AG09319 (cell line): ENCODE measurements around the gene SLX9.

Experiments used
- DNase-seq: peaks from one replicate; pipeline ENCODE4 v3.0.0-alpha.2; 2010; ENCODE audit warnings: low read depth; ENCODE audit errors: extremely low read depth
- TF ChIP-seq, protein P1 (sequence below): IDR thresholded peaks from 2 replicates; pipeline ENCODE4 v1.5.1; 2011; ENCODE audit warnings: low read depth, mild to moderate bottlenecking, inconsistent platforms, low read length, moderate library complexity

The SLX9 gene

DNA sequence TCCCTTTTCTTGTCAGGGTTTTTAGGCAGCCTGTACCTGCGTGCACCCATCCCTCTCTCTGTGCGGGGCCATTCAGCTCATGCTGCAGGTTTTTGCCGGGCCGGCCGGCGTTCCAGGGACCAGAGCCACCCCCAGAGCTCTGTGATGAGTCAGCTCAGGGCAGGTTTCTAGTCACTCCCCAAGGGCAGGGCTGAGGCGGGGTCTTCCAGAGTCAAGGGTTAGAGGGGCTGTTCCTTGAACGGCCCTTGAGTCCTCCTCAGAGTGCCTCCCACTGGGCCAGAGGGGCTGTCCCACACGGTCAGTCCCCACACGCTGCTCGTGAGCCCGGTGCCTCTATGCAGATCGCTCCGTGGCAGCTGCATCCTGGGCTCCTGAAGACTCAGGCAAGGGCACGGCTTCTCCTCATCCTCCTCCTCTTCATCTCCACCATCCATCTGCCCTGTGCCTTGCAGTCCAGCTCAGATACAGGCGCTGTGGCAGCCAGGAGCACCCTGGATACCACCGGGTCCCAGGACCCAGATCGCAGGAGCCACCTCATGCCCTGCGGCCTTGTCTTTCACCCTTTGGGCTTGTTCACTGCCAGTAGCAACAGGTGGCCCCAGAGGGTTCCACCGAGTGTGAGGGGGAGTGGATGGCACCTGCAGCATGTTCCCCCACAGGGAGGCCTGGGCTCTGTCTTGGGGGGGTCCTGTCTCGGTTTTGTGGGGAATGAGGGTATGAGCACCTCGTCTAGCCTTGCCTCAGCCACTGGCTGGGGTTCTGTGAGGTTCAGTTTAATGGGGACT is 17.4 kb downstream of the SLX9 start:
- TF ChIP-seq, protein P1, sequence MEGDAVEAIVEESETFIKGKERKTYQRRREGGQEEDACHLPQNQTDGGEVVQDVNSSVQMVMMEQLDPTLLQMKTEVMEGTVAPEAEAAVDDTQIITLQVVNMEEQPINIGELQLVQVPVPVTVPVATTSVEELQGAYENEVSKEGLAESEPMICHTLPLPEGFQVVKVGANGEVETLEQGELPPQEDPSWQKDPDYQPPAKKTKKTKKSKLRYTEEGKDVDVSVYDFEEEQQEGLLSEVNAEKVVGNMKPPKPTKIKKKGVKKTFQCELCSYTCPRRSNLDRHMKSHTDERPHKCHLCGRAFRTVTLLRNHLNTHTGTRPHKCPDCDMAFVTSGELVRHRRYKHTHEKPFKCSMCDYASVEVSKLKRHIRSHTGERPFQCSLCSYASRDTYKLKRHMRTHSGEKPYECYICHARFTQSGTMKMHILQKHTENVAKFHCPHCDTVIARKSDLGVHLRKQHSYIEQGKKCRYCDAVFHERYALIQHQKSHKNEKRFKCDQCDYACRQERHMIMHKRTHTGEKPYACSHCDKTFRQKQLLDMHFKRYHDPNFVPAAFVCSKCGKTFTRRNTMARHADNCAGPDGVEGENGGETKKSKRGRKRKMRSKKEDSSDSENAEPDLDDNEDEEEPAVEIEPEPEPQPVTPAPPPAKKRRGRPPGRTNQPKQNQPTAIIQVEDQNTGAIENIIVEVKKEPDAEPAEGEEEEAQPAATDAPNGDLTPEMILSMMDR = no peak
- no peak for DNase-seq

DNA sequence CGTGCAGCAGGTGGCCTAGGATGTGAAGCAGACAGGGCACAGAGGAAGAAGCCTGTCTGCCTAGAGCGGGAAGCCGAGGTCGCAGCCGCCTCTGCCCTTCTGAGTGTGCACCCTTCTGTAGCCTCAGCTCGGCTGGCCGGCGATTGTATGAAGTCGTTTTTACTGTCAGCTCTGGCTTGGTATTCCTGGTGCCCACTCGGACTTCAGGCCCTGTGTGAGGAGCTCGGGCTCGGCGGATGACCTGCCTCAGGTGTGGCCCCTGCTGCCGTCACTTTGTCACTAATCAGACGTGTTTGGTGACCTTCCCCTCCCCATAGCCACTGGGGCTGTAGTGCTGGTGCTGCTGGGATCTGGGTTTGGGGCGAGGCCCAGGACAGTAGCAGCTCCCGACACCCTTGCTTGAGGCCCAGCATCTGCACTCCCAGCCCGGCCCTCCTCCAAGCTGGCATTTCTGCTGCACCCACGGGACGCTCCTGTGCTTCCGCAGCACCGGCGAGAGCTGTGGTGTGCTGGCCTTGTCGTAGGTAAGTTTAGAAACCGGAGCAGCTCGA is 18.1 kb downstream of the SLX9 start:
- TF ChIP-seq, protein P1 = no peak
- no peak for DNase-seq

DNA sequence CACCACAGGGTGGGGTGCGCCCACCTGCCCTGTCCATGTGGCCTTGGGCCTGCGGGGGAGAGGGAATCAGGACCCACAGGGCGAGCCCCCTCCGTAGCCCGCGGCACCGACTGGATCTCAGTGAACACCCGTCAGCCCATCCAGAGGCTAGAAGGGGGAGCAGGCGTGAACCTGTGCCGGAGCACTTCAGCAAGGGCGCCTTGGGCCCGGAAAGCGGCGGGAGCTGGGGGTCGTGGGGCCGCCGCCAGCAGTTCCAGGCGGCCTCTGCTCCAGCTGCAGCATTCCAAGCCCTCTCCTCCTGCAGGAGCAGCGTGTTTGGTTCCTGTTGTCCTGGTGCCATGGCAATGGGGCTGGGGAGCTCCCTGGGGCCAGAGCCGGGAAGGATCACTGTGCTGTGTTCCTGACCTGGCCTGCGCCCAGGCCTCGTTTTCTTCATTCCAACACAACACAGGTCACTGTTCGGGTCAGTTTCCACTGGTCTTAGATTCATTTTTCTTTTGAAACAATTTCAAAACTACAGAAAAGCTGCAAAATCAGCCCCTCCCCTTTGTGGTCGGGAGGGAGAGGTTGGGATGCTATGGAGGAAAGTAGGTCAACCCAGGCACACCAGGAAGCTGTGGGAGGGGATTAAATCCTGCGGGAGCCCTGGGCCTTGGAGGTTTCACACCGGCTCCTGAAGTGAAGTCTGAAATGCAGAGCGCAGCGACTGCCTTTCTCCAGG is 18.8 kb downstream of the SLX9 start:
- TF ChIP-seq, protein P1 = no peak
- DNase-seq = peak; percentile 54

DNA sequence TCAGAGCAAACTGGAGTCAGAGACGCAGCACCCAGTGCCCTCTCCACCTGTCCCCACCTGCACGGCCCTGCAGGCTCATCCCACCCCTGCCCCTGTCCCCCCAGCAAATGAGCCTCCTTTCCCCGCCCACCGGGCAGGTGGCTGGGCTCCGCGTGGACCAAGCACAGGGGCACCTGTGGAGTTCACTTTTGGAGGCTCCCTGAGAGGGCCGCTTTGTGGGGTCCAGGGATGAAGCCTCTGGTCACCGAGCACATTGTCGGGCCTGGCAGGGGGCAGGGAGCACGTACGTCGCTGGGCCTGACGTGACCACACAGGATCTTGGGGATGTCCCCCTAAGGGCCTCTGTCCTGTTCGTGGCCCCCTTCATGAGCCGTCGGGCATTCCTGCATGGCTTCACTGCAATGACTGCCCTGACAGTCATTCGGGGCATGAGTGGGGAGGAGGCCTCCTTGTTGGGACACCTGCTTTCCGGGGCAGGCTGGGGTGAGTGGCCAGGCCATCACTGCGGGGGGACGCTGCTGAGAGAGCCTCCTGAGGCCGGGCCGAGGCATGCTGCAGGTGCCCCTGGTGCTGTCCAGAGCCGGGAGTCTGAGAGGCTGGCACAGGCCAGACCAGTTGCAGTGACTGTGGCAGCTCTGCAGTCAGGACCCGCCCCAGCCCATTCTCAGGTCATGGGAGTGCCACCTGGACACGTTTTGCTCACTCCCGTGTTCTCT is 19.7 kb downstream of the SLX9 start:
- TF ChIP-seq, protein P1 = no peak
- DNase-seq = no peak

- no peak for DNase-seq
- TF ChIP-seq, protein P1 = no peak
Observed at GRCh38 chr21:44960141-44961092, 20.6 kb downstream of the SLX9 start.

DNA sequence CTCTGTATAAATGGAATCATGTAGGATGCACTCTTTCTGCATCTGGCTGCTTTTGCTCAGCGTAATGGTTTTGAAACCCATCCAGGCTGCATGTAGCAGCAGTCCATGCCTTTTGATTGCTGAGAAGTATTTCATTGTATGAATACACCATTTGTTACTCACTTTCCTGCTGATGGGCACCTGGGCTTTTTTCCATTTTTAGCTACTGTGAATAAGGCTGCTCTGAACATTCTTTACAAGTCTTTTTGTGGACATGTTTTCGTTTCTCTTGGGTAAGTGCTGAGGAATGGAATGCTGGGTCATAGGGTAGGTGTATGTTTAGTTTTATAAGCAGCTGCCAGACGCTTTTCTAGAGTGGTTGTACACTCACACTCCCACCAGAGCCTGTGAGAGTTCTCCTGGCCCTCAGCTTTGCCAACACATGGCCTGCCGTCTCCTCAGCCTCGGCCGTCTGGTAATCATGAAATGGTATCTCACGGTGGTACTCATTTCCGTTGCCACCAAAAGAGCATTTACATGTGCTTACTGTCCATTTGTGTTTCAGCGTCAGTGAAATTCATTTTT is 22.7 kb downstream of the SLX9 start:
- peak; percentile 66 for DNase-seq
- TF ChIP-seq, protein P1 = no peak
